Esophagus muscularis mucosa (tissue), 3 donors: Measurements from ENCODE around the gene MAP3K10.

Source experiments
- POLR2A ChIP-seq: fragments of 450-650 bp; IDR thresholded peaks from one replicate; pipeline ENCODE4 v1.6.1; 2017; ENCODE audit warnings: antibody characterized with exemption, moderate library complexity, mild to moderate bottlenecking, low read depth
- TF ChIP-seq, protein P1 (sequence below), 3 experiments: fragments of 200-600 bp in 2 of 3; fragments of 450-650 bp in 1 of 3; sonication (generic) in 2 of 3; IDR thresholded peaks; one replicate each; pipeline ENCODE4 v1.5.1; 2017 to 2019; ENCODE audit warnings: antibody characterized with exemption in 3 of 3, mild to moderate bottlenecking in 2 of 3, moderate library complexity in 1 of 3

DNA sequence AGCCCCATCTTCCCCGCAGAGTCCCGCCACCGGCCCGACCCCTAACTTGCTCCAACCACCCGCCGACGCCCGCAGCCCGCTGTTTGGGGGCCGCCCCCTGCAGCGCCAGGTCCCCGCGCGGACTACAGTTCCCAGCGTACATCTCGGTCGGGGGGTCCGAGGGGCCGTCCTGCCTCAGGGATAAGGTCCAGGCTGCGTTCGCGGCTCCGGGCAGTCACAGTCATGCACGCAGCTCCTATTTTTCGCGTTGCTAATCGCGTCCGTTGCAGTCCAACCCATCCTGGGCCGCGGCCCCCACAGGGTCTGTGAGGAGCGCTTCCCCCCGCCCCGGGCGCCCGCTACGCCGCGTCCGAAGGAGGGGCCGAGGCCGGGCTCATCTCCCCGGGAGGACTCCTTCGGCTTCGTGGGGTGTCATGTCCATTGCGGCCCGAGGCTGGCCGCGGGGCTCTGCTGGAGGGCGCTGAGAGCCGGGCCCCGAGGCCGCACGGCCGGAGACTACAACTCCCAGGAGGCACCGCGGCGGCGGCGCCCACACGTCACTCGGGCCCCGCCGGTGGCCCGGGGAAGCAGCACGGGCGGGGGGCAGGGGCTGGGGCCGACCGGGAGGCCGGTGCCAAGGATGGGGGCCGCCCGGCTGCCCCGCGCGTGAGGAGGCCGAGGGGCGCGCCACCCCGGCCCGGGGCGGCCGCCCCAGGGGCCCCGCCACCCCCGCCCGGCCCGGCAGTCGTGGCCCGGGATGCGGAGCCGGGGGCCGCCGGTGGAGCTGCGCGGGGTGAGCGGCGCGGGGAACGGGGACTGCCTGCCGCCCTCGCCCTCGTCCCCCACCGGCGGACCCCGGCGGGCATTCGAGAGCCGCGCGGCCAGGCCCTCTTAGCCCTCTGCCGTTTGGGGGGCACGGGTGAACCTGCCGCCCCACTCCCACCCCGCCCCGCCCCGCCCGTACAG is at the start of gene MAP3K10:
- no peak for TF ChIP-seq POLR2A
- TF ChIP-seq, protein P1, sequence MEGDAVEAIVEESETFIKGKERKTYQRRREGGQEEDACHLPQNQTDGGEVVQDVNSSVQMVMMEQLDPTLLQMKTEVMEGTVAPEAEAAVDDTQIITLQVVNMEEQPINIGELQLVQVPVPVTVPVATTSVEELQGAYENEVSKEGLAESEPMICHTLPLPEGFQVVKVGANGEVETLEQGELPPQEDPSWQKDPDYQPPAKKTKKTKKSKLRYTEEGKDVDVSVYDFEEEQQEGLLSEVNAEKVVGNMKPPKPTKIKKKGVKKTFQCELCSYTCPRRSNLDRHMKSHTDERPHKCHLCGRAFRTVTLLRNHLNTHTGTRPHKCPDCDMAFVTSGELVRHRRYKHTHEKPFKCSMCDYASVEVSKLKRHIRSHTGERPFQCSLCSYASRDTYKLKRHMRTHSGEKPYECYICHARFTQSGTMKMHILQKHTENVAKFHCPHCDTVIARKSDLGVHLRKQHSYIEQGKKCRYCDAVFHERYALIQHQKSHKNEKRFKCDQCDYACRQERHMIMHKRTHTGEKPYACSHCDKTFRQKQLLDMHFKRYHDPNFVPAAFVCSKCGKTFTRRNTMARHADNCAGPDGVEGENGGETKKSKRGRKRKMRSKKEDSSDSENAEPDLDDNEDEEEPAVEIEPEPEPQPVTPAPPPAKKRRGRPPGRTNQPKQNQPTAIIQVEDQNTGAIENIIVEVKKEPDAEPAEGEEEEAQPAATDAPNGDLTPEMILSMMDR (IDR thresholded peaks at IDR 0.05) = no peak
